Panc1 (cell line): ENCODE measurements around the gene PCDHGA6. TPM values are rescaled to one million over a fixed set of nuclear protein-coding genes. Genes with fewer than 3 reads are reported as not detected.
"Not testable (repeated sequence)": the region's sequence is repeated elsewhere in the genome, so short reads cannot be mapped to it uniquely, and the experiment has no call there.

ENCODE experiments used
- ATAC-seq: fragments of 200-7000 bp; cut with Tn5 transposase; 2 replicates; pipeline ENCODE4 v1.9.1; 2020; ENCODE audit warnings: mild to moderate bottlenecking, moderate library complexity
- BruUV-seq: library from RNA; stranded (reverse); fragments of 400-500 nt; replicated peaks from 2 replicates; lab custom pipeline; 2021; lab: Mats Ljungman, UMichigan
- CTCF ChIA-PET: fragments of 300-600 bp; sonication (Branson Sonifier 250); formaldehyde crosslinking; loops from one replicate; lab custom pipeline; 2022; ENCODE audit warnings: antibody characterized with exemption; lab: Charles Lee
- POLR2A ChIA-PET: fragments of 300-600 bp; sonication (Branson Sonifier 250); formaldehyde crosslinking; loops from one replicate; lab custom pipeline; 2022; ENCODE audit warnings: antibody characterized with exemption; lab: Charles Lee
- DNase-seq: peaks from one replicate; pipeline ENCODE4 v3.0.0-alpha.2; 2010; ENCODE audit warnings: low read depth, low spot score
- H3K27ac ChIP-seq: 2 replicates; pipeline ENCODE4 v1.5.1; 2011; ENCODE audit warnings: mild to moderate bottlenecking, low read length, inconsistent platforms
- H3K27me3 ChIP-seq: fragments of 200-500 bp; sonication (Bioruptor generic); 2 replicates; pipeline ENCODE4 v1.6.0; 2014; ENCODE audit warnings: low read length, inconsistent platforms; ENCODE audit not compliant: control insufficient read depth, insufficient read depth
- H3K36me3 ChIP-seq: fragments of 200-500 bp; sonication (Bioruptor generic); 2 replicates; pipeline ENCODE4 v1.5.1; 2014; ENCODE audit warnings: inconsistent platforms, mild to moderate bottlenecking, low read length, moderate library complexity; ENCODE audit not compliant: control insufficient read depth, insufficient read depth
- H3K4me1 ChIP-seq: 2 replicates; pipeline ENCODE4 v1.5.1; 2011; ENCODE audit warnings: inconsistent platforms, mild to moderate bottlenecking, low read length, moderate library complexity; ENCODE audit not compliant: control insufficient read depth, insufficient read depth
- H3K4me3 ChIP-seq, 2 experiments: 2 replicates each; pipeline ENCODE4 v1.5.1; 2011 to 2012; ENCODE audit warnings: low read depth in 2 of 2, low read length in 2 of 2, mild to moderate bottlenecking in 2 of 2, inconsistent platforms in 1 of 2, moderate library complexity in 1 of 2
- H3K9me3 ChIP-seq: fragments of 200-500 bp; sonication (Bioruptor generic); 2 replicates; pipeline ENCODE4 v1.5.1; 2014; ENCODE audit warnings: low read depth, mild to moderate bottlenecking, inconsistent platforms, low read length, moderate library complexity; ENCODE audit not compliant: control insufficient read depth, insufficient read depth
- CTCF ChIP-seq: fragments of 450-650 bp; IDR thresholded peaks from 2 replicates; pipeline ENCODE4 v1.5.1; 2017; ENCODE audit warnings: mild to moderate bottlenecking
- POLR2AphosphoS5 ChIP-seq: IDR thresholded peaks from 2 replicates; pipeline ENCODE4 v1.6.1; 2012; ENCODE audit warnings: mild to moderate bottlenecking, low read depth, low read length, moderate library complexity
- SIN3A ChIP-seq: IDR thresholded peaks from 2 replicates; pipeline ENCODE4 v1.6.1; 2012; ENCODE audit warnings: low read depth, mild to moderate bottlenecking, low read length, moderate library complexity, borderline replicate concordance; ENCODE audit not compliant: insufficient read depth
- TCF7L2 ChIP-seq: IDR thresholded peaks from 2 replicates; pipeline ENCODE4 v1.6.1; 2011; ENCODE audit warnings: mild to moderate bottlenecking, low read depth, low read length, inconsistent platforms
- in situ Hi-C: cut with HindIII; loops from 2 replicates; pipeline ENCODE4 v1.10.0; 2016; ENCODE audit warnings: low sequenced_read_pairs, low pct_unique_long_range_greater_than_20kb
- intact Hi-C: fragments of 100-400 bp; cut with micrococcal nuclease; formaldehyde crosslinking; loops from one replicate; pipeline ENCODE4 v1.10.0; 2022; ENCODE audit not compliant: unreplicated experiment
- total RNA-seq: library from RNA; stranded (reverse); gene quantifications from one replicate; pipeline ENCODE4 v1.2.1, GENCODE V29; 2021; ENCODE audit not compliant: unreplicated experiment
- TF ChIP-seq, protein P1 (sequence below), 2 experiments: IDR thresholded peaks; 2 replicates each; pipeline ENCODE4 v1.6.1; 2011 to 2012; ENCODE audit warnings: low read depth in 2 of 2, control low read depth in 1 of 2, low read length in 1 of 2, mild to moderate bottlenecking in 1 of 2, moderate library complexity in 1 of 2; ENCODE audit not compliant: insufficient read depth in 1 of 2

PCDHGA6 gene
- total RNA-seq, 1 experiment from 2014 or later = 0.59 TPM

- in situ Hi-C loops = no loop called here
- no peaks in the 10 kb centered on the region for H3K9me3 ChIP-seq
- POLR2A ChIA-PET = no interaction called here
Measured at GRCh38 chr5:141412854-141413539, 39.3 kb downstream of the PCDHGA6 start, which contains the start of gene PCDHGA10. TSS of gene PCDHGA10 (plus strand) at chr5:141412987. CDS start at chr5:141413176, 189 bp downstream.

DNA sequence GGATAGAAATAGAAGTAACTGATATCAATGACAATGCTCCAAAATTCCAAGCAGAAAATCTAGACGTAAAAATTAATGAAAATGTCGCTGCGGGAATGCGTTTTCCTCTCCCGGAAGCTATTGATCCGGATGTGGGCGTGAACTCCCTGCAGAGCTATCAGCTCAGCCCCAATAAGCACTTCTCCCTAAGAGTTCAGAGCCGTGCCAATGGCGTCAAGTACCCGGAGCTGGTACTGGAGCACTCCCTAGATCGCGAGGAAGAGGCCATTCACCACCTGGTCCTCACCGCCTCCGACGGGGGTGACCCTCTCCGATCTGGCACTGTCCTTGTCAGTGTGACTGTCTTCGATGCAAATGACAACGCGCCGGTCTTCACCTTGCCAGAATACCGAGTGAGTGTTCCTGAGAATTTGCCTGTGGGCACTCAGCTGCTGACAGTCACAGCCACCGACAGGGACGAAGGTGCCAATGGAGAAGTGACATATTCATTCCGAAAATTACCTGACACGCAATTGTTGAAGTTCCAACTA is 39.9 kb downstream of the PCDHGA6 start:
- CTCF ChIA-PET = interaction anchor here (0.6 to 2.2 kb wide), 10 partner anchors 11 to 244 kb away, joined by 3 to 11 read pairs (median 4); partner anchors contain the start of genes PCDHB14, PCDHGA1, PCDHGA9 and PCDHGB2

More at GRCh38 chr5:141412854-141413539, 39.3 kb downstream of the PCDHGA6 start, which contains the start of gene PCDHGA10:
- no peaks in the 10 kb centered on the region for H3K27me3 ChIP-seq
- H3K36me3 ChIP-seq = no peaks in the 10 kb centered on the region
- intact Hi-C loops = loop anchor here (2.0 to 10.0 kb wide), 3 partner anchors 48 to 191 kb away; partner anchors contain the start of genes PCDHB14 and PCDHGA5
- CTCF ChIA-PET = interaction anchor here (0.5 to 2.2 kb wide), 17 partner anchors 17 to 244 kb away, joined by 3 to 11 read pairs (median 4); partner anchors contain the start of genes PCDHB11, PCDHB14, PCDHGA1 and PCDHGA12
- H3K4me1 ChIP-seq = no peaks in the 10 kb centered on the region
- H3K4me3 ChIP-seq = peak within 1 kb of the TSS in 1 of 2 experiments; percentile 7; a peak in 1 of 4 replicates
- TF ChIP-seq CTCF (peak; percentile 87), TCF7L2 (no peak), POLR2AphosphoS5 (no peak)
- DNase-seq (no peak), ATAC-seq (peak; percentile 72)
- H3K27ac ChIP-seq = no peak within 1 kb of the TSS
- BruUV-seq = no TSS peak

GRCh38 chr5:141414548-141415274 is 41.0 kb downstream of the PCDHGA6 start:
- BruUV-seq, in situ Hi-C loops, H3K27me3 ChIP-seq, POLR2A ChIA-PET, DNase-seq, H3K4me3 ChIP-seq, H3K36me3 ChIP-seq, H3K4me1 ChIP-seq, H3K9me3 ChIP-seq, H3K27ac ChIP-seq, ATAC-seq: not testable (repeated sequence)
- CTCF ChIA-PET = interaction anchor here (0.7 to 2.2 kb wide), 2 partner anchors 69 to 191 kb away, joined by 11 to 13 read pairs; partner anchors contain the start of gene PCDHB14
- intact Hi-C loops = loop anchor here (5.0 to 10.0 kb wide), 2 partner anchors 50 to 192 kb away; partner anchors contain the start of genes PCDHB14 and PCDHGA5

More for the DNA sequence above, 39.9 kb downstream of the PCDHGA6 start:
- BruUV-seq = no TSS peak
- no peak overlapping the region for H3K4me3 ChIP-seq
- in situ Hi-C loops = no loop called here
- no peaks in the 10 kb centered on the region for H3K27me3 ChIP-seq
- no peak for DNase-seq
- H3K9me3 ChIP-seq = no peaks in the 10 kb centered on the region
- ATAC-seq = no peak
- H3K4me1 ChIP-seq = no peaks in the 10 kb centered on the region; the same call in 1 of the 2 replicates
- TF ChIP-seq CTCF = no peak
- TF ChIP-seq TCF7L2 = no peak
- no peak for TF ChIP-seq POLR2AphosphoS5
- no peak for TF ChIP-seq SIN3A
- TF ChIP-seq, protein P1, sequence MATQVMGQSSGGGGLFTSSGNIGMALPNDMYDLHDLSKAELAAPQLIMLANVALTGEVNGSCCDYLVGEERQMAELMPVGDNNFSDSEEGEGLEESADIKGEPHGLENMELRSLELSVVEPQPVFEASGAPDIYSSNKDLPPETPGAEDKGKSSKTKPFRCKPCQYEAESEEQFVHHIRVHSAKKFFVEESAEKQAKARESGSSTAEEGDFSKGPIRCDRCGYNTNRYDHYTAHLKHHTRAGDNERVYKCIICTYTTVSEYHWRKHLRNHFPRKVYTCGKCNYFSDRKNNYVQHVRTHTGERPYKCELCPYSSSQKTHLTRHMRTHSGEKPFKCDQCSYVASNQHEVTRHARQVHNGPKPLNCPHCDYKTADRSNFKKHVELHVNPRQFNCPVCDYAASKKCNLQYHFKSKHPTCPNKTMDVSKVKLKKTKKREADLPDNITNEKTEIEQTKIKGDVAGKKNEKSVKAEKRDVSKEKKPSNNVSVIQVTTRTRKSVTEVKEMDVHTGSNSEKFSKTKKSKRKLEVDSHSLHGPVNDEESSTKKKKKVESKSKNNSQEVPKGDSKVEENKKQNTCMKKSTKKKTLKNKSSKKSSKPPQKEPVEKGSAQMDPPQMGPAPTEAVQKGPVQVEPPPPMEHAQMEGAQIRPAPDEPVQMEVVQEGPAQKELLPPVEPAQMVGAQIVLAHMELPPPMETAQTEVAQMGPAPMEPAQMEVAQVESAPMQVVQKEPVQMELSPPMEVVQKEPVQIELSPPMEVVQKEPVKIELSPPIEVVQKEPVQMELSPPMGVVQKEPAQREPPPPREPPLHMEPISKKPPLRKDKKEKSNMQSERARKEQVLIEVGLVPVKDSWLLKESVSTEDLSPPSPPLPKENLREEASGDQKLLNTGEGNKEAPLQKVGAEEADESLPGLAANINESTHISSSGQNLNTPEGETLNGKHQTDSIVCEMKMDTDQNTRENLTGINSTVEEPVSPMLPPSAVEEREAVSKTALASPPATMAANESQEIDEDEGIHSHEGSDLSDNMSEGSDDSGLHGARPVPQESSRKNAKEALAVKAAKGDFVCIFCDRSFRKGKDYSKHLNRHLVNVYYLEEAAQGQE (IDR thresholded peaks at IDR 0.05; ENCODE audit: insufficient read depth in 1 of 2, low read depth in 2 of 2, low read length in 1 of 2) = no peak
- no peaks in the 10 kb centered on the region for H3K36me3 ChIP-seq
- intact Hi-C loops = loop anchor here (2.0 to 10.0 kb wide), 3 partner anchors 49 to 191 kb away; partner anchors contain the start of genes PCDHB14 and PCDHGA5
- H3K27ac ChIP-seq = no peak overlapping the region
- POLR2A ChIA-PET = no interaction called here
